Left ventricle myocardium inferior (tissue), 1 donor: ENCODE measurements around the gene SDE2. TPM values are rescaled to one million over a fixed set of nuclear protein-coding genes. Genes with fewer than 3 reads are reported as not detected.

Experiments used
- DNase-seq: peaks from one replicate; pipeline ENCODE4 v3.0.0-alpha.2; 2020
- H3K27ac ChIP-seq: fragments of 200-600 bp; replicated peaks from 2 replicates; pipeline ENCODE4 v1.8.0; 2021
- H3K27me3 ChIP-seq: fragments of 200-600 bp; 2 replicates; pipeline ENCODE4 v1.8.0; 2021; ENCODE audit warnings: low read depth
- H3K36me3 ChIP-seq: fragments of 200-600 bp; 2 replicates; pipeline ENCODE4 v1.8.0; 2021
- H3K4me1 ChIP-seq: fragments of 200-600 bp; 2 replicates; pipeline ENCODE4 v1.8.0; 2021
- H3K4me3 ChIP-seq: fragments of 200-600 bp; 2 replicates; pipeline ENCODE4 v1.8.0; 2021; ENCODE audit warnings: mild to moderate bottlenecking, moderate library complexity
- H3K9me3 ChIP-seq: fragments of 200-600 bp; replicated peaks from 2 replicates; pipeline ENCODE4 v1.8.0; 2021
- CTCF ChIP-seq: fragments of 200-600 bp; IDR thresholded peaks from 2 replicates; pipeline ENCODE4 v1.8.0; 2021; ENCODE audit warnings: antibody characterized with exemption, mild to moderate bottlenecking, borderline replicate concordance
- intact Hi-C: fragments of 100-400 bp; cut with micrococcal nuclease; formaldehyde crosslinking; loops from one replicate; pipeline ENCODE4 v1.11.0; 2022
- total RNA-seq: library from RNA; stranded (reverse); fragmentation: NEBNext Ultra II Directional; extraction: Animal tissue kit (Norgen Biotek cat#: 25700); gene quantifications from one replicate; pipeline ENCODE4 v1.2.1, GENCODE V29; 2021
- donor health status: DM: no; HTN: yes; CAD: no; lungs with severe emphysema.

SDE2 gene
- total RNA-seq, 1 donor from 2014 or later: 11.3 TPM

GRCh38 chr1:225995919-225996864, 3.0 kb downstream of the SDE2 start:
- no peaks in the 10 kb centered on the region for H3K27me3 ChIP-seq
- H3K9me3 ChIP-seq: no peaks in the 10 kb centered on the region
- no peak for DNase-seq
- no peak overlapping the region for H3K27ac ChIP-seq
- peaks cover 47% of the 10 kb centered on the region for H3K36me3 ChIP-seq
- peaks cover 61% of the 10 kb centered on the region for H3K4me1 ChIP-seq
- TF ChIP-seq CTCF: no peak
- intact Hi-C loops: no loop called here
- H3K4me3 ChIP-seq: no peak overlapping the region

- H3K9me3 ChIP-seq: no peaks in the 10 kb centered on the region
- peaks cover 20% of the 10 kb centered on the region for H3K4me1 ChIP-seq
- DNase-seq: no peak
- H3K27me3 ChIP-seq: no peaks in the 10 kb centered on the region
- no peak for TF ChIP-seq CTCF
- H3K27ac ChIP-seq: no peak overlapping the region
- intact Hi-C loops: no loop called here
- peaks cover 96% of the 10 kb centered on the region for H3K36me3 ChIP-seq
- no peak overlapping the region for H3K4me3 ChIP-seq
These were observed 8.3 kb downstream of the SDE2 start for GRCh38 chr1:225990705-225991464.

- Histone ChIP-seq H3K9me3 (no peaks in the 10 kb centered on the region), H3K27me3 (no peaks in the 10 kb centered on the region), H3K36me3 (peaks cover 97% of the 10 kb centered on the region), H3K4me3 (no peak overlapping the region), H3K4me1 (peaks cover 9% of the 10 kb centered on the region), H3K27ac (no peak overlapping the region)
- DNase-seq: no peak
- intact Hi-C loops: no loop called here
- peak; percentile 77 for TF ChIP-seq CTCF
These were observed 11.4 kb downstream of the SDE2 start for GRCh38 chr1:225987491-225988316.

- DNase-seq: no peak
- Histone ChIP-seq H3K4me1 (peaks cover 14% of the 10 kb centered on the region), H3K27me3 (no peaks in the 10 kb centered on the region), H3K27ac (no peak overlapping the region), H3K36me3 (peaks cover 93% of the 10 kb centered on the region), H3K4me3 (no peak overlapping the region), H3K9me3 (no peaks in the 10 kb centered on the region)
- intact Hi-C loops: no loop called here
- no peak for TF ChIP-seq CTCF
These were observed 17.4 kb downstream of the SDE2 start for GRCh38 chr1:225981714-225982113.
